Spleen (tissue), 11 donors: ENCODE measurements around the gene ASPG. TPM values are rescaled to one million over a fixed set of nuclear protein-coding genes. Genes with fewer than 3 reads are reported as not detected.

ENCODE experiments used
- DNase-seq: peaks from one replicate; pipeline ENCODE4 v3.0.0-alpha.2; 2020
- H3K27ac ChIP-seq, 8 donors: fragments of 200-600 bp; sonication (generic) in 7 of 8; 1 replicate in 4 of 8; 2 replicates in 4 of 8; pipeline versions ENCODE4 v1.5.0 to v1.8.0; 2016 to 2021; ENCODE audit warnings: inconsistent platforms in 4 of 8, mild to moderate bottlenecking in 4 of 8, moderate library complexity in 1 of 8
- H3K27me3 ChIP-seq, 7 donors: fragments of 200-600 bp; sonication (generic) in 6 of 7; replicated peaks in 1 of 7; 1 replicate in 4 of 7; 2 replicates in 3 of 7; pipeline versions ENCODE4 v1.5.0 to v1.8.0; 2016 to 2021; ENCODE audit warnings: inconsistent platforms in 3 of 7, mild to moderate bottlenecking in 1 of 7
- H3K36me3 ChIP-seq, 6 donors: fragments of 200-600 bp; sonication (generic) in 5 of 6; 1 replicate in 4 of 6; 2 replicates in 2 of 6; pipeline versions ENCODE4 v1.5.0 to v1.8.0; 2016 to 2021; ENCODE audit warnings: inconsistent platforms in 2 of 6
- H3K4me1 ChIP-seq, 6 donors: fragments of 200-600 bp; sonication (generic) in 5 of 6; 1 replicate in 3 of 6; 2 replicates in 3 of 6; pipeline versions ENCODE4 v1.5.0 to v1.8.0; 2016 to 2021; ENCODE audit warnings: inconsistent platforms in 3 of 6
- H3K4me3 ChIP-seq, 8 donors: fragments of 200-600 bp; sonication (generic) in 7 of 8; 1 replicate in 4 of 8; 2 replicates in 4 of 8; pipeline versions ENCODE4 v1.5.0 to v1.8.0; 2016 to 2021; ENCODE audit warnings: inconsistent platforms in 4 of 8, mild to moderate bottlenecking in 4 of 8, moderate library complexity in 2 of 8
- H3K9me3 ChIP-seq, 8 donors: fragments of 200-600 bp; sonication (generic) in 7 of 8; 1 replicate in 4 of 8; 2 replicates in 4 of 8; pipeline versions ENCODE4 v1.5.0 to v1.8.0; 2016 to 2021; ENCODE audit warnings: inconsistent platforms in 4 of 8
- CTCF ChIP-seq, 11 experiments: fragments of 200-600 bp in 7 of 11; fragments of 450-650 bp in 4 of 11; sonication (generic) in 4 of 11; IDR thresholded peaks in 8 of 11; conservative IDR thresholded peaks in 3 of 11; 1 replicate in 7 of 11; 2 replicates in 4 of 11; pipeline versions ENCODE4 v1.4.0 to v1.8.0; 2016 to 2021; ENCODE audit warnings: antibody characterized with exemption in 11 of 11, inconsistent platforms in 4 of 11, mild to moderate bottlenecking in 1 of 11
- POLR2A ChIP-seq, 3 donors: fragments of 450-650 bp; IDR thresholded peaks; one replicate each; pipeline ENCODE4 v1.5.1; 2017; ENCODE audit warnings: antibody characterized with exemption in 3 of 3, mild to moderate bottlenecking in 1 of 3
- POLR2AphosphoS5 ChIP-seq, 3 donors: sonication (generic); formaldehyde crosslinking; IDR thresholded peaks; one replicate each; pipeline ENCODE4 v1.5.1; 2017; ENCODE audit warnings: antibody characterized with exemption in 3 of 3
- WGBS, 5 donors: extraction: QIAGEN DNeasy Blood & Tissue Kit in 3 of 5; methylation state at CpG; one replicate each; pipeline versions ENCODE4 v1.1.5 to v1.1.7; 2013 to 2018; 5-methylcytosine and 5-hydroxymethylcytosine counted together
- intact Hi-C: fragments of 100-400 bp; cut with DNase I; formaldehyde crosslinking; loops from one replicate; pipeline ENCODE4 v1.15.0; 2023; ENCODE audit warnings: low total_unique reads
- polyA plus RNA-seq, 3 donors: library from polyadenylated mRNA; stranded (reverse); fragments of 200-250 nt; gene quantifications; one replicate each; pipeline ENCODE4 v1.2.1, GENCODE V29; 2013
- total RNA-seq, 7 donors: library from RNA; depleted of rRNA in 3 of 7; stranded (reverse); fragments of >200 nt in 3 of 7; fragmentation: NEBNext Ultra II Directional in 4 of 7; extraction: Animal tissue kit (Norgen Biotek cat#: 25700) in 4 of 7; gene quantifications; one replicate each; pipeline versions ENCODE4 v1.1.0 to v1.2.1, GENCODE V29; 2016 to 2021
- donor health status: healthy with polysubstance abuse.
- donor health status: DM: no; HTN: no; CAD: no; lungs with moderate emphysema.
- donor health status: DM: no; HTN: no; CAD: no.
- donor health status: Bipolar disorder and iron deficiency.
- donor health status: healthy.
- donor health status: DM: no; HTN: no; CAD: no.
- donor health status: DM: yes; HTN: yes; CAD: no.

Gene ASPG
- total and polyA plus RNA-seq, 10 donors = 0.05 to 0.67 (median 0.26) TPM; not detected in 3

- Histone ChIP-seq H3K4me3 (peak overlapping the region; percentile 41 to 76 (median 54)), H3K27me3 (peaks cover 0 to 84% (median 63%) of the 10 kb centered on the region in 7 donors), H3K27ac (peak overlapping the region in 6 of 8 donors; percentile 38 to 80 (median 70)), H3K9me3 (no peaks in the 10 kb centered on the region), H3K4me1 (peaks cover 23 to 65% (median 50%) of the 10 kb centered on the region in 6 donors), H3K36me3 (no peaks in the 10 kb centered on the region)
- intact Hi-C loops = loop anchor here (5.0 kb wide), 1 partner anchor 423 kb away; no protein-coding TSS in a partner anchor
- 3 to 18% (median 4%) methylated on average over 4 to 73 of the region's 73 CpGs for WGBS, 5 donors
- DNase-seq = peak; percentile 71
- TF ChIP-seq CTCF (IDR thresholded peaks at IDR 0.05 in 8 of 11, conservative IDR thresholded peaks at IDR 0.05 in 3 of 11) = no peak
Measured at GRCh38 chr14:104138718-104139459, 53.4 kb downstream of the ASPG start.

GRCh38 chr14:104139460-104140212 lies 54.1 kb downstream of the ASPG start:
- Histone ChIP-seq H3K27me3 (peaks cover 0 to 77% (median 55%) of the 10 kb centered on the region in 7 donors), H3K4me1 (peaks cover 23 to 64% (median 49%) of the 10 kb centered on the region in 6 donors), H3K27ac (peak overlapping the region in 1 of 8 donors; percentile 73), H3K4me3 (peak overlapping the region; percentile 41 to 76 (median 54)), H3K36me3 (no peaks in the 10 kb centered on the region), H3K9me3 (no peaks in the 10 kb centered on the region)
- WGBS, 5 donors = 47 to 65% (median 57%) methylated on average over 9 to 14 of the region's 14 CpGs
- TF ChIP-seq POLR2AphosphoS5 (IDR thresholded peaks at IDR 0.05) (no peak), CTCF (IDR thresholded peaks at IDR 0.05 in 8 of 11, conservative IDR thresholded peaks at IDR 0.05 in 3 of 11) (no peak), POLR2A (IDR thresholded peaks at IDR 0.05) (no peak)
- peak; percentile 70 for DNase-seq
- intact Hi-C loops = loop anchor here (5.0 kb wide), 1 partner anchor 423 kb away; no protein-coding TSS in a partner anchor

- H3K4me1 ChIP-seq = peaks cover 23 to 64% (median 47%) of the 10 kb centered on the region in 6 donors
- H3K27ac ChIP-seq = no peak overlapping the region
- peak; percentile 41 for DNase-seq
- 59 to 95% (median 71%) methylated on average over 6 of the region's 6 CpGs for WGBS, 5 donors
- no peaks in the 10 kb centered on the region for H3K9me3 ChIP-seq
- peak overlapping the region in 5 of 8 donors; percentile 51 to 76 (median 56) for H3K4me3 ChIP-seq
- TF ChIP-seq CTCF (IDR thresholded peaks at IDR 0.05 in 8 of 11, conservative IDR thresholded peaks at IDR 0.05 in 3 of 11) (no peak), POLR2A (IDR thresholded peaks at IDR 0.05) (no peak), POLR2AphosphoS5 (IDR thresholded peaks at IDR 0.05) (no peak)
- H3K27me3 ChIP-seq = peaks cover 0 to 76% (median 50%) of the 10 kb centered on the region in 7 donors
- no peaks in the 10 kb centered on the region for H3K36me3 ChIP-seq
- intact Hi-C loops = no loop called here
Measured at GRCh38 chr14:104140213-104140462, 54.6 kb downstream of the ASPG start.
